Measurements from ENCODE around the gene RRAGC. TPM values are rescaled to one million over a fixed set of nuclear protein-coding genes. Genes with fewer than 3 reads are reported as not detected.
"Not testable (repeated sequence)": the region's sequence is repeated elsewhere in the genome, so short reads cannot be mapped to it uniquely, and the experiment has no call there.

RRAGC gene
- total RNA-seq, 2 donors from 2014 or later, result 14.7 to 30.6 TPM

DNA sequence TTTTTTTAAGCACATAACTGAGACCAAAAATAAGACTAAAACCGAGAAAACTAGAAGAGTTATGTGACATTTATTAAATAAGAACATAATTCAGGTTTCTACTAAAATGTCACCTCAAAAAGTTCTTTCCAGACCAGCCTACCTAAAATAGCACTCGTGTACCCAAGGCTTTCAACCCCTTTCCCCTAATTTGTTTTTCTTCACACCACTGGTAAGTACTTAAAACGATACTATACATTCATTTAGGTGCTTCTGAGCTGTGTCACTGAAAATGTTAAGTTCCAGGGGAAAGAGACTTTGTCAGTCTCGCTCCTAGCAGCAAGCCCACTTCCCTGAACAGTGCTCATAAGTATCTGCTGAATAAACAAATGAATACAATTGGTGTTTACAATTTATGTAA, 6.8 kb downstream of the RRAGC start:
- H3K36me3 ChIP-seq, result peaks cover 3% of the 10 kb centered on the region
- no peak overlapping the region for H3K27ac ChIP-seq
- peaks cover 8% of the 10 kb centered on the region for H3K4me1 ChIP-seq
- no peak for DNase-seq
- no peaks in the 10 kb centered on the region for H3K9me3 ChIP-seq
- H3K9ac ChIP-seq (ENCODE audit: low read depth in 2 of 2, low read length in 2 of 2), result no peak overlapping the region
- TF ChIP-seq CTCF (IDR thresholded peaks at IDR 0.05), result no peak
- H3K27me3 ChIP-seq, result no peaks in the 10 kb centered on the region
- intact Hi-C loops (cut with DNase I), result loop anchor here (10.0 kb wide), 1 partner anchor 232 kb away; no protein-coding TSS in a partner anchor
- no peak overlapping the region for H3K4me3 ChIP-seq

GRCh38 chr1:38848071-38848470, 11.5 kb downstream of the RRAGC start:
- no peaks in the 10 kb centered on the region for H3K4me1 ChIP-seq
- H3K27ac ChIP-seq, result no peak overlapping the region
- peaks cover 9% of the 10 kb centered on the region for H3K36me3 ChIP-seq
- intact Hi-C loops (cut with DNase I), result no loop called here
- no peak for DNase-seq
- H3K9me3 ChIP-seq, result no peaks in the 10 kb centered on the region
- TF ChIP-seq CTCF (IDR thresholded peaks at IDR 0.05), result no peak
- H3K9ac ChIP-seq (ENCODE audit: low read depth in 2 of 2, low read length in 2 of 2), result no peak overlapping the region
- H3K4me3 ChIP-seq, result no peak overlapping the region
- H3K27me3 ChIP-seq, result no peaks in the 10 kb centered on the region

- intact Hi-C loops (cut with DNase I), result no loop called here
- H3K36me3 ChIP-seq, result peaks cover 9% of the 10 kb centered on the region
Measured at GRCh38 chr1:38846210-38846609, 13.4 kb downstream of the RRAGC start.

GRCh38 chr1:38845088-38845487, 14.5 kb downstream of the RRAGC start:
- H3K9me3 ChIP-seq, H3K27me3 ChIP-seq, H3K36me3 ChIP-seq: not testable (repeated sequence)

More at GRCh38 chr1:38846210-38846609, 13.4 kb downstream of the RRAGC start:
- Histone ChIP-seq H3K4me1 (no peaks in the 10 kb centered on the region), H3K9ac (ENCODE audit: low read depth in 2 of 2, low read length in 2 of 2) (no peak overlapping the region), H3K27me3 (no peaks in the 10 kb centered on the region), H3K9me3 (no peaks in the 10 kb centered on the region), H3K27ac (no peak overlapping the region), H3K4me3 (no peak overlapping the region)
- no peak for TF ChIP-seq CTCF (IDR thresholded peaks at IDR 0.05)
- no peak for DNase-seq

GRCh38 chr1:38840281-38840680, 19.3 kb downstream of the RRAGC start:
- Histone ChIP-seq H3K4me3 (no peak overlapping the region), H3K4me1 (no peaks in the 10 kb centered on the region), H3K36me3 (peaks cover 6% of the 10 kb centered on the region), H3K27me3 (no peaks in the 10 kb centered on the region), H3K9ac (ENCODE audit: low read depth in 2 of 2, low read length in 2 of 2) (no peak overlapping the region), H3K9me3 (no peaks in the 10 kb centered on the region), H3K27ac (no peak overlapping the region)
- DNase-seq, result no peak
- intact Hi-C loops (cut with DNase I), result no loop called here
- no peak for TF ChIP-seq CTCF (IDR thresholded peaks at IDR 0.05)

More at GRCh38 chr1:38845088-38845487, 14.5 kb downstream of the RRAGC start:
- H3K4me1 ChIP-seq; H3K27ac ChIP-seq; H3K4me3 ChIP-seq; intact Hi-C loops (cut with DNase I); H3K9ac ChIP-seq (ENCODE audit: low read depth in 2 of 2, low read length in 2 of 2); DNase-seq: not testable (repeated sequence)

DNA sequence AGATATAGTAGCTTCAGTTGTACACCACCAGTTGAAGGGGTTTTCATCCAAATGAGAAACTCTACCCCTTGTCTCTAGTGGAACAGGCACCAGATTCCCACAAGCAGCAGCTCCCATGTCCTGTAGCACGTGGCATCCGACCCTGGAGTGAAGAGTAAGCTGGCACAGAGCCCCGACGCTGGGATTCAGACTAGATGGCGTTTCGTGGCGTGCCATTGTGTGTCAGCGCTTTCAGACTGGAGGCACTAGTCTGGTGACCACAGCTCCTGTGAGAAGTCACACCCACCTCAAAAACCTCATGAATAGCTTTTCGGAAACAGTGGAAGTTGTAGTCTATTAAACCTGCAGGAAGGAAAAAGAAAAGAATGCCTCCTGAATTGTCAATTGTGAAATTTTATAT, 20.2 kb downstream of the RRAGC start:
- Histone ChIP-seq H3K9ac (ENCODE audit: low read depth in 2 of 2, low read length in 2 of 2) (no peak overlapping the region), H3K4me3 (no peak overlapping the region), H3K9me3 (no peaks in the 10 kb centered on the region), H3K27ac (no peak overlapping the region), H3K4me1 (no peaks in the 10 kb centered on the region), H3K36me3 (peaks cover 6% of the 10 kb centered on the region), H3K27me3 (no peaks in the 10 kb centered on the region)
- intact Hi-C loops (cut with DNase I), result loop anchor here (5.0 kb wide), 2 partner anchors 232 to 797 kb away; no protein-coding TSS in a partner anchor
- TF ChIP-seq CTCF (IDR thresholded peaks at IDR 0.05), result no peak
- DNase-seq, result no peak

DNA sequence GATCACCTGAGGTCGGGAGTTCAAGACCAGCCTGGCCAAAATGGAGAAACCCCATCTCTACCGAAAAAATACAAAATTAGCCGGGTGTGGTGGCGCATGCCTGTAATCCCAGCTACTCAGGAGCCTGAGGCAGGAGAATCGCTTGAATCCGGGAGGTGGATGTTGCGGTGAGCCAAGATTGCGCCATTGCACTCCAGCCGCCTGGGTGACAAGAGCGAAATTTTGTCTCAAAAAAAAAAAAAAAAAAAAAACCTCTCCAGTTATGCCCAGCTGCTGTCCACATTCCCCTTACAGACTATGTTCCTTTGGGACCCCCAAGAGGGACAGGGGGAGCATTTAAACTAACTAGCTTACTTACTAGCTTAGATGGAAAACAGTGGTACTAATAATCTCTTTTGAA, 23.3 kb downstream of the RRAGC start:
- H3K27me3 ChIP-seq; DNase-seq; H3K4me1 ChIP-seq; H3K9me3 ChIP-seq; H3K4me3 ChIP-seq; H3K9ac ChIP-seq (ENCODE audit: low read depth in 2 of 2, low read length in 2 of 2); H3K27ac ChIP-seq; H3K36me3 ChIP-seq: not testable (repeated sequence)
- intact Hi-C loops (cut with DNase I), result loop anchor here (5.0 kb wide), 2 partner anchors 229 to 794 kb away; no protein-coding TSS in a partner anchor

Data from colonic mucosa (tissue), 4 donors.